ENCODE measurements around the gene THUMPD1.

Gene THUMPD1

GRCh38 chr16:20689668-20690067 lies 52.0 kb downstream of the THUMPD1 start:
- no peak for FAIRE-seq

- FAIRE-seq = no peak
Measured at GRCh38 chr16:20683812-20684211, 57.8 kb downstream of the THUMPD1 start.

Data from islet of Langerhans (tissue), 1 donor.